Medulla oblongata (tissue), 1 donor: ENCODE measurements around the gene NTF3.
"Not testable (repeated sequence)": the region's sequence is repeated elsewhere in the genome, so short reads cannot be mapped to it uniquely, and the experiment has no call there.

Source experiments
- DNase-seq: peaks from one replicate; pipeline ENCODE4 v3.0.0-alpha.2; 2015; ENCODE audit errors: extremely low spot score

NTF3 gene

DNA sequence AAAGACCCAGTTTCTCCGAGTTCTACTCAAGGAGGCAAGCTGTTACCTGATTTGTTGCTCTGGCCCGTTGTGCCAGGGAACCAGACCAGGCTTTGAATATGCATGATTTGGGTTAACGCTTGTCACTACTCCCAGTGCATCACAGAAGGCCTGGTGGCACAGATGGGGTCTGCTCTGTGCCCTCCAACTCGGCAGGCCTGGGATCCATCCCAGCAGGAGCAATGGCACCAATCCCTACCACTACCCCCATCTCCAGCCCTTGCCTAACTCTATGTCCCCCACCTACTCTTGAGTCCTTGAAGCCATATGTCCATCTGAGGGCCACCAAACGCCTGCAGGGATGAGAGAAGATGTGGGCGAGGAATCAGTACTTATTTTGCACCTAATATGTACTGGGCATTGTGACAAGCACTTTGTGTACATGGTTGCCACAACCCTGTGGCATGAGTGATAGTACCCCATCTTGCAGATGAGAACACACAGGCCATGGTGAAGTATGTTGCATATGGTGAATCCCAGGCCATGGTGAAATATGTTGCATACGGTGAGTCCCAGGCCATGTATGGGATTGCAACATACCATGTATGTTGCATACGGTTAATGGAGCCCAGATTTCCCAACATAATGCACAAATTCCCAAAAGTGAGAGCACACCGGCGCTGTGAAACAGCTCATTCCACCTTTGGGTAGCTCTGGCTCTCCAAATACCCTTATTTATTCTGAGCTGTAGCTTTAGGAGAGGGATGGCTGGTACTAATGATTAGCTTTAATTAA, 102.7 kb downstream of the NTF3 start:
- no peak for DNase-seq

GRCh38 chr12:5535541-5535940, 103.6 kb downstream of the NTF3 start:
- DNase-seq: no peak

DNA sequence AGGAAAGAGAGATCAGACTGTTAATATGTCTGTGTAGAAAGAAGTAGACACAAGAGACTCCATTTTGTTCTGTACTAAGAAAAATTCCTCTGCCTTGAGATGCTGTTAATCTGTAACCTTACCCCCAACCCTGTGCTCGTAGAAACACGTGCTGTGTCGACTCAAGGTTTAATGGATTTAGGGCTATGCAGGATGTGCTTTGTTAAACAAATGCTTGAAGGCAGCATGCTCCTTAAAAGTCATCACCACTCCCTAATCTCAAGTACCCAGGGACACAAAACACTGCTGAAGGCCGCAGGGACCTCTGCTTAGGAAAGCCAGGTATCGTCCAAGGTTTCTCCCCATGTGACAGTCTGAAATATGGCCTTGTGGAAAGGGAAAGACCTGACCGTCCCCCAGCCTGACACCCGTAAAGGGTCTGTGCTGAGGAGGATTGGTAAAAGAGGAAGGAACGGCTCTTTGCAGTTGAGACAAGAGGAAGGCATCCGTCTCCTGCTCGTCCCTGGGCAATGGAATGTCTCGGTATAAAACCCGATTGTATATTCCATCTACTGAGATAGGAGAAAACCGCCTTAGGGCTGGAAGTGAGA, 105.2 kb downstream of the NTF3 start:
- not testable (repeated sequence) for DNase-seq

- DNase-seq: no peak
Observed at GRCh38 chr12:5537771-5538170, 105.9 kb downstream of the NTF3 start.
